ENCODE results near the gene TCF4.

GRCh38 chr18:55233857-55234256 lies 354.1 kb downstream of the TCF4 start:
- TF ChIP-seq, protein P1, sequence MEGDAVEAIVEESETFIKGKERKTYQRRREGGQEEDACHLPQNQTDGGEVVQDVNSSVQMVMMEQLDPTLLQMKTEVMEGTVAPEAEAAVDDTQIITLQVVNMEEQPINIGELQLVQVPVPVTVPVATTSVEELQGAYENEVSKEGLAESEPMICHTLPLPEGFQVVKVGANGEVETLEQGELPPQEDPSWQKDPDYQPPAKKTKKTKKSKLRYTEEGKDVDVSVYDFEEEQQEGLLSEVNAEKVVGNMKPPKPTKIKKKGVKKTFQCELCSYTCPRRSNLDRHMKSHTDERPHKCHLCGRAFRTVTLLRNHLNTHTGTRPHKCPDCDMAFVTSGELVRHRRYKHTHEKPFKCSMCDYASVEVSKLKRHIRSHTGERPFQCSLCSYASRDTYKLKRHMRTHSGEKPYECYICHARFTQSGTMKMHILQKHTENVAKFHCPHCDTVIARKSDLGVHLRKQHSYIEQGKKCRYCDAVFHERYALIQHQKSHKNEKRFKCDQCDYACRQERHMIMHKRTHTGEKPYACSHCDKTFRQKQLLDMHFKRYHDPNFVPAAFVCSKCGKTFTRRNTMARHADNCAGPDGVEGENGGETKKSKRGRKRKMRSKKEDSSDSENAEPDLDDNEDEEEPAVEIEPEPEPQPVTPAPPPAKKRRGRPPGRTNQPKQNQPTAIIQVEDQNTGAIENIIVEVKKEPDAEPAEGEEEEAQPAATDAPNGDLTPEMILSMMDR (IDR thresholded peaks at IDR 0.05) = no peak
- no peak for TF ChIP-seq POLR2A (IDR thresholded peaks at IDR 0.05)
